ENCODE data around the gene LRRC45. TPM values are rescaled to one million over a fixed set of nuclear protein-coding genes. Genes with fewer than 3 reads are reported as not detected.

The LRRC45 gene
- total and polyA plus RNA-seq, 2 donors (not counting 3 experiments of a cell fraction or from before 2014, with no cell fraction given): 7.6 to 22.9 TPM

GRCh38 chr17:82022310-82022980 lies 660 bp upstream of the LRRC45 start, which contains the start of gene CENPX:
TSS of gene CENPX (minus strand) at chr17:82022878. CDS start at chr17:82022861, 17 bp downstream.
- H3K27me3 ChIP-seq (ENCODE audit: control insufficient read depth in 2 of 2, insufficient read depth in 2 of 2, low read length in 2 of 2): no peaks in the 10 kb centered on the region
- ChIA-PET POLR2A (interaction anchor here (0.7 kb wide), 1 partner anchor 207 kb away, joined by 7 read pairs; no protein-coding TSS in a partner anchor), CTCF (interaction anchor here (1.0 to 9.1 kb wide), 11 partner anchors 8 to 214 kb away, joined by 3 to 345 read pairs (median 6); partner anchors contain the start of genes ARHGDIA, DCXR, NOTUM and RAC3)
- peak within 1 kb of the TSS; percentile 50 to 70 (median 60) for H3K4me3 ChIP-seq (replicated peaks in 1 of 3; ENCODE audit: insufficient read depth in 1 of 3, low read depth in 1 of 3, low read length in 3 of 3)
- intact Hi-C loops (cut with micrococcal nuclease): loop anchor here (1.0 to 10.0 kb wide), 6 partner anchors 45 to 192 kb away; partner anchors contain the start of genes ASPSCR1, CCDC57, FASN and MAFG
- peaks cover 12% of the 10 kb centered on the region for H3K4me1 ChIP-seq (ENCODE audit: control insufficient read depth, extremely low read depth, insufficient read depth, low read length)
- H3K27ac ChIP-seq (ENCODE audit: insufficient read depth, low read depth, low read length): peak within 1 kb of the TSS; percentile 21
- BruUV-seq (replicated peaks): TSS peak; percentile 14
- peak within 1 kb of the TSS; percentile 78 for H2AFZ ChIP-seq (ENCODE audit: low read depth, low read length)
- H3K4me2 ChIP-seq (ENCODE audit: insufficient read depth, low read length): peak within 1 kb of the TSS; percentile 70
- no peaks in the 10 kb centered on the region for H3K9me1 ChIP-seq (replicated peaks; ENCODE audit: control insufficient read depth, extremely low read depth, insufficient read depth, low read length)
- peaks cover 5% of the 10 kb centered on the region for H3K79me2 ChIP-seq (ENCODE audit: control insufficient read depth, insufficient read depth, low read length)
- dilution Hi-C loops (cut with MboI; ENCODE audit: extremely low pct_ligation_motif_present, low sequenced_read_pairs): no loop called here
- H4K20me1 ChIP-seq (replicated peaks; ENCODE audit: control insufficient read depth, extremely low read depth, insufficient read depth, low read length): no peaks in the 10 kb centered on the region
- FAIRE-seq (no peak), DNase-seq (ENCODE audit: low read depth, low spot score) (no peak)
- H3K9ac ChIP-seq (replicated peaks; ENCODE audit: extremely low read depth, insufficient read depth, low read length): peak within 1 kb of the TSS; percentile 61
- H3K36me3 ChIP-seq (ENCODE audit: control insufficient read depth in 2 of 2, extremely low read depth in 1 of 2, insufficient read depth in 2 of 2, low read length in 2 of 2): no peaks in the 10 kb centered on the region
- no peak for TF ChIP-seq JUN (IDR thresholded peaks at IDR 0.05; ENCODE audit: borderline replicate concordance, insufficient read depth, insufficient read length, low read depth)
- TF ChIP-seq POLR2A (IDR thresholded peaks at IDR 0.05; ENCODE audit: low read depth, low read length): peak; percentile 66
- no peak for TF ChIP-seq EZH2 (IDR thresholded peaks at IDR 0.05; ENCODE audit: borderline replicate concordance, low read depth, low read length, severe bottlenecking)
- TF ChIP-seq POLR2AphosphoS5 (IDR thresholded peaks at IDR 0.05; ENCODE audit: insufficient read depth, low read depth, low read length): peak; percentile 59
- TF ChIP-seq MAX (IDR thresholded peaks at IDR 0.05; ENCODE audit: insufficient read depth, insufficient read length): no peak
- TF ChIP-seq GATA2 (IDR thresholded peaks at IDR 0.05; ENCODE audit: insufficient read depth, insufficient read length, low read depth, low read length): no peak
- TF ChIP-seq CTCF (IDR thresholded peaks at IDR 0.05; ENCODE audit: extremely low read depth in 1 of 2, insufficient read depth in 1 of 2, low read depth in 1 of 2, low read length in 2 of 2): no peak
- no peaks in the 10 kb centered on the region for H3K9me3 ChIP-seq (replicated peaks; ENCODE audit: control insufficient read depth, insufficient read depth, low read length)

Data from endothelial cell of umbilical vein (primary cell).